M059J (cell line): ENCODE data around the gene CBX8. TPM values are rescaled to one million over a fixed set of nuclear protein-coding genes. Genes with fewer than 3 reads are reported as not detected.

Experiments used
- DNase-seq: peaks from one replicate; pipeline ENCODE4 v3.0.0-alpha.2; 2012; ENCODE audit warnings: low read depth
- total RNA-seq: library from RNA; depleted of rRNA; stranded (reverse); fragments of >200 nt; shearing (Covaris generic); gene quantifications from 2 replicates; pipeline ENCODE4 v1.2.3, GENCODE V29; 2014

CBX8 gene
- total RNA-seq, 1 experiment from 2014 or later: 7.3 TPM

DNA sequence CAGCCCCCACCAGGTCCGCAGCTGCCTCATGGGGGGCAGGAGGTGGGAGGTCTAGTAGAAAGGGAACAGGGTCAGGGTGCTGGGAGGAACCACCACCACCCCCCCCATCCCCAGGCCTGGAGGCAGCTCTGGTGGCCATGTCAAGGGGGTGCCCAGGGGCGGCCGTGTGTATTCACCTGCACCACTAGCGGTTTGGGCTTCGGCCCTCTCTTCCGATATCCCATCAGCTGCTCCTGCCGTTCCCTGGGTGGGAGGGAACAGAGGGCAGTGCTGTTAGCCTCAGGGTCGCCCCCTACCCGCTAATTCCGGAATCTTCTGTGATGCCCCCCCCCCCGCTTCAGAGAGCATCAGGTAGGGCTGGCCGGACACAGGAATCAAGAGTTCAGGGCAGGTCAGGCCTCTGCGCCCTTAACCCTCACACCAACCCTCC is 38.6 kb upstream of the CBX8 start:
- DNase-seq: no peak

DNA sequence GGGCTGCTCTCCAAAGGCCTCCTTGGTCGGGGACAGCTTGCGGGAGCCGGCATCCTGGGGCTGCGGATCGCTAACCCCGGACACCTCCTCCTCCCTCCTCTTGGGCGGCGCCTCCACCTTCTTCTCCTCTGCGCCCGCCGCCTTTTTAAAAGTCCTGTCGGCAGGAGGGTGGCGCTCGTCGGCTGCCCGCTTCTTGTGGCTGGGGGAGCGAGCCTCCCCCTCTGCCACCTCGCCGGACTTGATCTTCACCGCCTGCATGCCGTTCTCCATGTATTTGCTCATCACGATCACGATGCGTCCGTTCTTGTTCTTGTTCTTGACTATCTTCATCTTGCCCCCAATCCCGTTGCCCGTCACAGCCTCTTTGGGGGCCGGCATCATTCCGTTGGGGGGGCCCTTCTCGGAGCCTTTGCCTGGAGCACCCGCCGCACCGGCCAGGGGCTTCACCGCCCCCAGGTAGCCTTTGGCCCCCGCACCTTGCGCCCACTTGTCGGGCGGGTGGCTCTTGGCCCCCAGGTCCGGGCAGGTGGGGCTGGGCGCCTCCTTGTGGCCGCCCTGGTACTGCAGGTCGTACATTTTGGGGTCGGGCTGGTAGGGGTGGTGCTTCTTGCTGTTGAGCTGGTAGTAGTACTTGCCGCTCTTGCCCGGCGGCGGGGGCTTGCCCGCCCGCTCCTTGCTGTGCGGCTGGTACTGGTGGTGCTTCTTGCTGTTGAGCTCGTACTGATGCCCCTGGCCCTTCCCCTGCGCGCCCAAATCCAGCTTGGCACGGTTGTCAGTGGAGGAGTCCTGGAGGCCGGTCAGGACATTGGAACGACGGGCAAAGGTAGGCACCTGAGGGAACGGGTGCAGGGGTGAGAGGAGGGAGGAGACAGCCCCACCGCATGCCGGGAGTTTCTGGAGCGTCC is 37.9 kb upstream of the CBX8 start:
- no peak for DNase-seq

DNA sequence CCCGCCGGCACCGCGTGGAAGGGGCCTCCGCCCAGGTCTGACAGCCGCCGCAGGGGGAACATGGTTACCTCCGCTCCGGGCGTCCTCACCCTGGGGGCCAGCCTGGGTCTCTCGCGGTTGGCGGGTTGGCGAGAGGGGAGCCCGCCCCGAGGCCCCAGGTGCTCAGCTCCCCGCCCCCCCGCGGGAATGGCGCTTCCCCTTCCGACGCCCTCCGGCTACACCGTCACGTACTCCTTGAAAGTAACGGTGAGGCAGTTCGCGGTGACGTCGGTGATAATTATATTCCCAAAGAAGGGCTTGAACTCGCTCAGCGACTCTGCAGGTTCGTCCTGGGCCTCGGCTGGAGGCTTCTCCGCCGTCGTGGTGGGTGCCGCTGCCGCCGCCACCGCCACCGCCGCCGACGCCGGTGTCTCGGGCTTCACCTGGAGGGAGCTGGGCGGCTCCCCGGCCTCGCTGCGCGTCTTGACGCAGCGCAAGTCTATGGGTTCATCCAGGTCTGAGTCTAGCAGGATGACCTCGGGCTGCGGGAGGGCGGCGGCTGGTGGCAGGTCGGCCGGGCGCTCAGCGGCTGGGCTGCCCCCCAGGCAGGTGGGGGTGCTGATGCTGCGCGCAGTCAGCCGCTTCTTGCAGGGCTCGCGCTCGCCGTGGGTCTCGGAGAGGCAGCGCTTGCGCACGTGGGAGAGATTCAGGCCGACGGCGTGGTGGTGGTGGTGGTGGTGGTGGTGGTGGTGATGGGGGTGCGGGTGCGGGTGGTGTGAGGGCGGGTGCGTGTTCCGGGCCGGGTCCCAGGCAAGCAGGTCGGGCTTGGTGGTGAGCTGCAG is 37.1 kb upstream of the CBX8 start:
- DNase-seq: no peak

GRCh38 chr17:79833110-79833450 is 36.2 kb upstream of the CBX8 start:
- DNase-seq: no peak

DNA sequence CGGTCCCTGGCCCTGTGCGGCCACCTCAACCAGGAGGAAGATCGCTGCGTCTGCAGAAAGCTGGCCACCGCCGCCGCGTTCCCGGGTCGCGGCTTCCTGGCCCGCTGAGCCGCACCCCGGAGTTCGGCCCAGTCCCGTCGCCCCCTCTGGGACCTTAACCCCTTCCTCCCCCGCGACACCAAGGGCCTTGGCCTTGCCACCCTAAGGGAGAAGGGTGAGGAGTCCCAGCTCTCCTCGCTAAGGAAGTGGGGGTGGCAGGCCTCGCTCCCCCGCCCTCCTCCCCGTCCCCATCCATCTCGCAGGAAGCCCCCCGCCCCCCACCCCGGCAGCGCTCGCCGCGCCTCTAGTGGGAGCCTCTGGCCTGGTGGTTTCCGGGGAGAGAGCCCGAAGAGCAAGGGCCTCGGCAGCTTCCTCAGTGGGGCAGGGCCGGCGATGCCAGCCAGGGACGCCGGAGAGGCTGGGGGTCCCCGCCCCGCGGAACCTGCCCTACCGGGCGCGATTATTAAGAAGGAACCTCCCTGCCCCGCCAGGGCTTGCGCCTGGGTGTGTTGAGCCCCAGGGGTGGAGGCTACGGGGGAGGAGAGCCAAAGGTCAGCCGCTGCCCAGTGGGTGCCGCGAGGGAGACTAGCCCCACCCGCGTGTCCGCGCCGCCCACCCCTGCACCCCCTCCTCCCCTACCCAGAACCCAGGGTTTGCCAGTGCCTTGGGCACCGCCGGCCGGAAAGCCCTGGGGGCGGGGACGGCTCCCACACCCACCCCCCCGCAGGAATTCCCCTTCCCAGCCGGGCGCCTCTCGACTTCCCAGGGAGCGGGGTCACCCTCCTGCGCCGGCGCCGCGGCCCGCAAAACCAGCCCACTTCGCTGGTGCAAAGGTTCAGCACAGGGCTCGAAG is 35.6 kb upstream of the CBX8 start:
- DNase-seq: no peak

DNA sequence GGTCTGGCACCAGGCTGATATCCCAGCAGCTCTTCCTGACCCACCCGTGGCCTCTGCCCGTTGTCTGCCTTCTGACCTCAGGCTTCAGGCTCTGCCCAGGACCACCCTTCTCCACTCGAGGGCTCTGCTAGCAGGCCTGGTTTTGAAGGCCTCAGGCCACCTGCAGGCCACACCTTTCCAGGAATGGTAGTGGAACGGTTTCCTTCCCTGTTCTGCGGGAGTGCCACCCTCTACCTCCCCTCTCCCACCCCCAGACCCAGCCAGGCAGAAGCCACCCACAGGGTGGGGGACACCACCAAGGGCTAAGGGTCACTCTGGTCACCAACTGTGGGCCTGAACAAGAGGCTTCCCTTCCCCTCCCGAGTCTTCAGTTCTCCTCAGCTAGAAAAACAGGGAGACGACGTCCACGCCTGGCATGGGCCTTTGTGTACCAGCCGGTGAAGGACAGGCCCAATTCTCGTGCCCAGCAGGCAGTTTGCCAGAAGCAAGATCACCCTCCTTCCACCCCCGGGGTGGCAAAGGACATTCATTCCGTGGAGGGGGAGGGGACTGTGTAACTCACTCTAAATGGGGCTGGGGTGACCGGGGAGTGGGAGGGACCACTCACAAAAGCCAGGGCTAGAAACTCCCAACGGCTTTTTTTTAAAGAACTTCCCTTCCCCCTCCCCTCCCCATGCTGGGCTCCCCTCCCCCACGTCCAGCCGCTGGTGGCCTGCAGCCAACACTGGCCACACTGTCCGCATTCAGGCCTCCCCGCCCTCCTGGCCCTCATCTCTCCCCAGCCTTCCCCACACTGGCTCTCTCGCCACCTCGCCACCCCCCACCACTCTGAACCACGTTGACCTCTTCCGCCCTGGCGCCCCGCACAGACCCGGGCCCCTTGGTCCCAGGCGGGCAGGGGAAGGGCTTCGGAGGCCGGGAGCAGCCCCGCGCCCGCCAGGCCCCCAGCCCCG is 34.7 kb upstream of the CBX8 start:
- DNase-seq: no peak

GRCh38 chr17:79830763-79831264 is 33.9 kb upstream of the CBX8 start:
- no peak for DNase-seq

GRCh38 chr17:79830303-79830702 is 33.4 kb upstream of the CBX8 start:
- DNase-seq: no peak

GRCh38 chr17:79829457-79829856 is 32.6 kb upstream of the CBX8 start:
- no peak for DNase-seq

DNA sequence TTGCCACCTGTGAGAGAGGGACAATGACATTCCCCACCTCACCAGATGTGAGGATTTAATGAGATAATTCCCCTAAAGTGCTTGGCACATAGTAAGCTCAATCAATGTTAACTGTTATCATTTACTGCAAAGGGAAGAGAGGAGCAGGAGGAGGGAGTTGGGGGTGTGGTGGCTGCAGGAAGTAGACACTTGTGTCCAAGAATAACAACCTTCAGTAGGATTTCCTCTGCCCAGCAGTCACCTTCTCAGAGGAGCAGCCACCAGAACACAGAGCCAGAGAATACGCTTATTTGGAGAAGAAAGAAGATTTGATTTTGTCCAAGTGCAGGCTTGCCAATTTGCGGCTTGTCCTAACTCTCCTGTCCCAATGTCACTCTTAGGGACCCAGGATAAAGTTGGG is 32.1 kb upstream of the CBX8 start:
- DNase-seq: no peak

DNA sequence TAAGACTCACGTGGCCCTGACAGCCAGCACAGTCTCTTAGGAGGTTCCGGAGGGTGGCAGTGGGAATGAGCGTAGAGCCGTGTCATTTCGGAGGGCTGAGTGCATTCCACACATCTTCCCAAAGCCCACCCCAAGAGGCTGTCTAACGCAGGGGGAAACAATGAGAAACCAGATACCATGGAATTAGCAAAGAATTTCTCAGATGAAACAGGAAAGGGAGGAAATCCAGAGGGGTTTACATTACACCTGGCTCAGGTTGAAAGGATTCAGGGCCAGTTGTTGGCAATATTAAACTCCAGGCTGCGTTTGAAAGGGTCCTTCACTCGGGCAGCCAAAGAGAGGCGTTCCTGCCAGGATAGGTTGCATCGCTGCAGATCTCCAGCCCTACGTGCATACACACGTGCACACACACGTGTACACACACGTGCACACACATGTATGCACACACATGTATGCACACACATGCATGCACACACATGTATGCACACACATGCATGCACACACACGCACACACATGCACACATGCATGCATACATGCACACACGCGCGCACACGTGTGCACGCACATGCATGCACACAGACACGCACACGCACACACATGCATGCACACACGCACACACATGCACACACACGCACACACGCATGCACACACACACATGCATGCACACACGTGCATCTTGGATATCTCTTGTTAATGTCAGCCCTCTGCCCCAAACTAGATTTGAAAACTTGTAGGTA is 30.1 kb upstream of the CBX8 start:
- no peak for DNase-seq

GRCh38 chr17:79826204-79826680 is 29.4 kb upstream of the CBX8 start:
- no peak for DNase-seq

DNA sequence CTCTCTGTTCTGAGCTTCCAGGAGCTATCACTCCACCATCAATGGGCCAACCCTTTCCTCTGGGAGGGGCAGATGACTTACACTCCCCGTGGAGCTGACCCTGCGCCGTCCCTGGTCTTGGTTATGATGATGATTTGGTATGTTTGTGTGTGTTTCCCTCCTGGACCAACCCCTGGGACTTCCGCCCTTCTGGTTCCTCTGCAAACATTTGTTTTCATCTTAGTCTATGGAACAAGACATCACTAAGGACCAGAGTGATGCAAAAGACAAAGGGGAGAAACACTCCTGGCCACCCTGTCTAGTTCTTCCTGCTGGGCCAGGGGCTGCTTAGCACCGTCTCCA is 28.7 kb upstream of the CBX8 start:
- no peak for DNase-seq

- no peak for DNase-seq
Observed at GRCh38 chr17:79824893-79825579, 28.2 kb upstream of the CBX8 start.

DNA sequence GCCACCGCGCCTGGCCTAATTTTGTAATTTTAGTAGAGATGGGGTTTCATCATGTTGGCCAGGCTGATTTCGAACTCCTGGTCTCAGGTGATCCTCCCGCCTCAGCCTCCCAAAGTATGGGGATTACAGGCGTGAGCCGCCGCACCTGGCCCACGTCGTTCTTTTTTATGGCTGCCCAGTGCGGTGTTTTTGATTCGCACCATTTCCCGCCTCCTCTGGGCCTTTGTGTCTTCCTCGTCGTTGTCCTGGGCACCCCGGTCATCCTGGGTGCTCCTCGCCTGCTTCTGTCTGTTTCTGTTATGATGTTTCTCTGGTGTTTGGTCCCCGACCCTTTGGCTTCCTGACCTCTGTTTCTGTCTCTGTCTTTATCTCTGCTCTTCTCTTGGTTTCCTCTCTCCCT is 27.4 kb upstream of the CBX8 start:
- DNase-seq: no peak

DNA sequence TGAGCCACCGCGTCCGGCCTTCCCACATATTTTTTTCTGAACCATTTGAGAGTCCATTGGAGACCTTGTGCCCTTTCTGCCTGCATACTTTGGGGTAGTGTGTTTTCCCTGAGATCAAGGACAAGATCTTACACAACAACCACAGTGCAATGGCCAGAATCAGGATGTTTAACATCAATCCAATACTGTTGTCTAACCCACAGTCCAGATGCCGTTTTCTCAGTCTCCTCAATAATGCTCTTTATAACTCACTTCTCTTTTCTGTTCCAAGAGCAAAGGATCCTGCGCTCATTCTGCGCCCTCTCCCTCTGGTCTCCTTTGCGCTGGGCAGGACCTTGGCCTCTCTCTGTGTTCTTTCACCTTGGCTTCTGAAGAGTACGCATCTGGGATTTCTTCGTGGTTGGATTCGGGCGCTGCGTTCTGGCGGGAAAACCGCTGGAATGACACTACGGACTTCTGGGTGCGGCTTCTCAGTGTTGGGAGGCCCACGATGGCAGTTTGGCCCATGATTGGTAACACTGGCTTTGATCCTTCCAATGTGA is 25.8 kb upstream of the CBX8 start:
- no peak for DNase-seq

GRCh38 chr17:79821331-79822095 is 24.6 kb upstream of the CBX8 start:
- no peak for DNase-seq

DNA sequence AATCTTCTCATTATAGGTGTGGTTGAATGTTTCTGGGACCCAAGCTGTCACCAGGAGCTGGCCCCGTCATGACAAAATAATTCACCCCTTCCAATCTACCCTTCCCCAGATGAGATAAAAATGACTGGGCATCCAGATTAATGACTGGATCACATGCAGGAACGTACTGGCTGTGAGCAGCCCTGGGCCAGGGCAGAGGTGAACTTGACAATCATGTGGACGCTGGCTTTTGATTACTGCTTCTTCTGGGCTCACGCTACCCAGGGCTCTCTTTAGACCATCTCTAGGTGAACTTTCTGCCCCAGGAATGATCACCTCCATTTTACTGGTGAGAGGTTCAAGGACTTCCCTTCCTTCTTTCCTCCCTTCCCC is 24.1 kb upstream of the CBX8 start:
- DNase-seq: no peak
